K562 (cell line): Measurements from ENCODE around the gene LGR6. TPM values are rescaled to one million over a fixed set of nuclear protein-coding genes. Genes with fewer than 3 reads are reported as not detected.

ENCODE experiments used
- ATAC-seq: fragments of 200-7000 bp; cut with Tn5 transposase; 3 replicates; pipeline ENCODE4 v1.9.1; 2020; ENCODE audit warnings: moderate library complexity
- BruUV-seq: library from RNA; stranded (reverse); fragments of 400-500 nt; replicated peaks from 2 replicates; lab custom pipeline; 2021; lab: Mats Ljungman, UMichigan
- CTCF ChIA-PET: fragments of 300-600 bp; formaldehyde crosslinking; extraction: SDS; loops from one replicate; lab custom pipeline; 2021; ENCODE audit warnings: low intra/inter-chr PET ratio; lab: Yijun Ruan, JAX
- POLR2A ChIA-PET: fragments of 300-600, 350-650 bp; sonication (Branson Sonifier 250); formaldehyde crosslinking; extraction: SDS; loops from one replicate; lab custom pipeline; 2021; ENCODE audit warnings: antibody characterized with exemption, inconsistent platforms; lab: Yijun Ruan, JAX
- DNase-seq, 4 experiments: peaks; one replicate each; pipeline versions ENCODE4 v3.0.0 to v3.0.0-alpha.2; 2011 to 2018; ENCODE audit warnings: low spot score in 3 of 4, mixed read lengths in 3 of 4; ENCODE audit errors: extremely low read depth in 1 of 4
- FAIRE-seq: peaks from 2 replicates; lab custom pipeline; 2011; peaks lifted over from hg19 to GRCh38; lab: Jason Lieb, UNC
- H2AFZ ChIP-seq: 2 replicates; pipeline ENCODE4 v1.6.0; 2011; ENCODE audit warnings: low read depth, low read length, control low read depth, inconsistent platforms
- H3K27ac ChIP-seq: fragments of 200-600 bp; 3 replicates; pipeline ENCODE4 v1.8.0; 2011; ENCODE audit warnings: low read depth, mild to moderate bottlenecking, control low read depth, inconsistent platforms, low read length, moderate library complexity, mixed read lengths; ENCODE audit errors: extremely low read depth
- H3K27me3 ChIP-seq, 2 experiments: fragments of 300-600 bp in 1 of 2; 2 replicates in 1 of 2; 3 replicates in 1 of 2; pipeline versions ENCODE4 v1.6.0 to v1.8.0; 2011; ENCODE audit warnings: inconsistent platforms in 2 of 2, low read length in 2 of 2, mild to moderate bottlenecking in 1 of 2, mixed read lengths in 1 of 2, moderate library complexity in 1 of 2; ENCODE audit not compliant: control insufficient read depth in 2 of 2, insufficient read depth in 2 of 2
- H3K36me3 ChIP-seq: fragments of 300-600 bp; 3 replicates; pipeline ENCODE4 v1.8.0; 2011; ENCODE audit warnings: mild to moderate bottlenecking, low read length, inconsistent platforms; ENCODE audit not compliant: control insufficient read depth, insufficient read depth
- H3K4me1 ChIP-seq, 2 experiments: fragments of 200-600 bp in 1 of 2; replicated peaks in 1 of 2; 2 replicates in 1 of 2; 3 replicates in 1 of 2; pipeline versions ENCODE4 v1.5.1 to v1.8.0; 2011; ENCODE audit warnings: inconsistent platforms in 2 of 2, low read length in 2 of 2, mild to moderate bottlenecking in 1 of 2, mixed read lengths in 1 of 2, moderate library complexity in 1 of 2; ENCODE audit not compliant: control insufficient read depth in 2 of 2, insufficient read depth in 2 of 2
- H3K4me2 ChIP-seq: 2 replicates; pipeline ENCODE4 v1.6.1; 2011; ENCODE audit warnings: low read length, control low read depth, inconsistent platforms, mixed read lengths; ENCODE audit not compliant: insufficient read depth
- H3K4me3 ChIP-seq: fragments of 200-600 bp; sonication (generic), shearing (Covaris generic); 2 replicates; pipeline ENCODE4 v1.5.1; 2016; ENCODE audit warnings: control low read depth, inconsistent platforms
- H3K79me2 ChIP-seq: fragments of 200-600 bp; 3 replicates; pipeline ENCODE4 v1.8.0; 2011; ENCODE audit warnings: low read length, inconsistent platforms; ENCODE audit not compliant: control insufficient read depth, insufficient read depth
- H3K9ac ChIP-seq, 2 experiments: 2 replicates each; pipeline versions ENCODE4 v1.6.0 to v1.6.1; 2011; ENCODE audit warnings: low read depth in 2 of 2, low read length in 2 of 2, control low read depth in 1 of 2, inconsistent platforms in 1 of 2, mild to moderate bottlenecking in 1 of 2, mixed read lengths in 1 of 2; ENCODE audit not compliant: insufficient read depth in 1 of 2
- H3K9me1 ChIP-seq: one replicate; pipeline ENCODE4 v1.6.0; 2011; ENCODE audit warnings: inconsistent platforms, mild to moderate bottlenecking, low read length, moderate library complexity; ENCODE audit not compliant: control insufficient read depth, insufficient read depth
- H3K9me3 ChIP-seq: replicated peaks from 2 replicates; pipeline ENCODE4 v1.5.1; 2011; ENCODE audit warnings: low read depth, low read length, inconsistent platforms; ENCODE audit not compliant: control insufficient read depth, insufficient read depth
- H4K20me1 ChIP-seq: replicated peaks from 2 replicates; pipeline ENCODE4 v1.6.1; 2011; ENCODE audit warnings: low read length, inconsistent platforms, mixed read lengths; ENCODE audit not compliant: control insufficient read depth, insufficient read depth
- CBX1 ChIP-seq: sonication (generic); IDR thresholded peaks from 2 replicates; pipeline ENCODE4 v1.6.1; 2016; ENCODE audit warnings: antibody characterized with exemption, low read depth, mild to moderate bottlenecking
- CBX2 ChIP-seq: fragments of 200-600 bp; sonication (generic); IDR thresholded peaks from one replicate; pipeline ENCODE4 v1.6.1; 2012; ENCODE audit warnings: mild to moderate bottlenecking, low read length, inconsistent platforms; ENCODE audit not compliant: insufficient read depth, poor library complexity, severe bottlenecking
- ELF2 ChIP-seq: fragments of 250-450 bp; sonication (Bioruptor Pico); IDR thresholded peaks from 2 replicates; pipeline ENCODE4 v1.5.0; 2021; ENCODE audit warnings: mild to moderate bottlenecking
- FUS ChIP-seq: fragments of 200-400 bp; formaldehyde crosslinking; optimal IDR thresholded peaks from 2 replicates; pipeline ENCODE3; 2017; ENCODE audit warnings: low read depth, low read length
- HINFP ChIP-seq: fragments of 450-650 bp; conservative IDR thresholded peaks from 2 replicates; pipeline ENCODE4 v1.6.1; 2016; ENCODE audit warnings: missing genetic modification characterization, low read depth, mild to moderate bottlenecking, control low read depth, missing compliant biosample characterization
- HNRNPUL1 ChIP-seq: fragments of 200-400 bp; formaldehyde crosslinking; IDR thresholded peaks from 2 replicates; pipeline ENCODE4 v1.6.1; 2017; ENCODE audit warnings: low read length
- L3MBTL2 ChIP-seq: fragments of 450-650 bp; IDR thresholded peaks from 2 replicates; pipeline ENCODE4 v1.6.1; 2016; ENCODE audit warnings: mild to moderate bottlenecking, moderate library complexity
- MBD2 ChIP-seq: sonication (generic); IDR thresholded peaks from 2 replicates; pipeline ENCODE4 v1.6.1; 2016; ENCODE audit warnings: low read depth, borderline replicate concordance
- MXI1 ChIP-seq: IDR thresholded peaks from 2 replicates; pipeline ENCODE4 v1.6.1; 2011; ENCODE audit warnings: low read depth, mild to moderate bottlenecking, improper control_type of control experiment, low read length
- NFXL1 ChIP-seq: fragments of 450-650 bp; formaldehyde crosslinking; IDR thresholded peaks from 2 replicates; pipeline ENCODE4 v1.4.0; 2021; ENCODE audit warnings: mild to moderate bottlenecking
- POLR2A ChIP-seq: fragments of 450-650 bp; conservative IDR thresholded peaks from 2 replicates; pipeline ENCODE4 v1.6.1; 2016
- PREB ChIP-seq: sonication (generic); formaldehyde crosslinking; IDR thresholded peaks from 2 replicates; pipeline ENCODE4 v1.8.1; 2023; ENCODE audit warnings: mild to moderate bottlenecking, missing genetic modification reagents
- TCF3 ChIP-seq: sonication (generic); formaldehyde crosslinking; IDR thresholded peaks from 2 replicates; pipeline ENCODE4 v1.4.0; 2020; ENCODE audit warnings: mild to moderate bottlenecking, missing genetic modification reagents
- ZBTB2 ChIP-seq: fragments of 450-650 bp; IDR thresholded peaks from 2 replicates; pipeline ENCODE4 v1.6.1; 2016; ENCODE audit warnings: antibody characterized with exemption
- WGBS: fragments of 100-300 bp; shearing (Covaris generic); methylation state at CpG from one replicate; pipeline ENCODE4 v1.1.6; 2016; ENCODE audit warnings: low coverage, mixed read lengths; ENCODE audit not compliant: insufficient coverage; ENCODE audit errors: missing lambda C conversion rate; 5-methylcytosine and 5-hydroxymethylcytosine counted together
- in situ Hi-C: fragments of 300-500 bp; cut with MboI; formaldehyde crosslinking; loops from 4 replicates; pipeline ENCODE4 v1.15.0; 2018; ENCODE audit warnings: inconsistent platforms, mixed read lengths
- intact Hi-C: fragments of 100-400 bp; cut with micrococcal nuclease; formaldehyde crosslinking; loops from 2 replicates; pipeline ENCODE4 v1.14.2; 2022
- polyA plus RNA-seq, 8 experiments: library from polyadenylated mRNA; depleted of rRNA in 4 of 8; stranded (reverse) in 5 of 8; unstranded in 3 of 8; fragments of >200 nt; fragmentation: Nextera tagmentation in 2 of 8; fragmentation: Illumina TruSeq in 1 of 8; extraction: Ambion mirVana in 2 of 8; extraction: Trizol in 1 of 8; gene quantifications; 2 replicates each; pipeline versions ENCODE4 v1.2.1 to v1.2.3, GENCODE V29; 2011 to 2014; ENCODE audit warnings: inconsistent platforms in 1 of 8, missing spikeins in 1 of 8
- total RNA-seq, 7 experiments: library from RNA; depleted of rRNA in 6 of 7; stranded (reverse); fragments of >200 nt in 6 of 7; fragmentation: Illumina TruSeq in 2 of 7; extraction: Trizol in 2 of 7; gene quantifications; 2 replicates each; pipeline versions ENCODE4 v1.2.1 to v1.2.3, GENCODE V29; 2011 to 2021; ENCODE audit warnings: low replicate concordance in 1 of 7

The LGR6 gene
- total and polyA plus RNA-seq, 9 of the 15 experiments (the other 6 are each of a cell fraction or from before 2014, with no cell fraction given) = 0.01 to 0.54 (median 0.17) TPM; not detected in 1

GRCh38 chr1:202249846-202250245 is 56.2 kb downstream of the LGR6 start (continued):
- TF ChIP-seq MBD2 (no peak), POLR2A (no peak)

- H2AFZ ChIP-seq = no peak overlapping the region
- ATAC-seq (no peak), FAIRE-seq (no peak), DNase-seq (no peak)
- in situ Hi-C loops (no loop called here), intact Hi-C loops (no loop called here)
- TF ChIP-seq HINFP = no peak
- no peak for TF ChIP-seq TCF3
- TF ChIP-seq CBX2 = no peak
- TF ChIP-seq PREB (CRISPR knock-in tag) = no peak
- TF ChIP-seq CBX1 = no peak
- no peak for TF ChIP-seq ZBTB2
- TF ChIP-seq NFXL1 = no peak
- TF ChIP-seq FUS = no peak
- TF ChIP-seq L3MBTL2 = no peak
- TF ChIP-seq HNRNPUL1 = no peak
- no peak for TF ChIP-seq ELF2 (CRISPR knock-in tag)
- no peak for TF ChIP-seq MXI1
- H3K4me1 ChIP-seq = no peaks in the 10 kb centered on the region; a peak in 2 of 5 replicates
- H3K4me3 ChIP-seq = no peak overlapping the region
- H3K9me1 ChIP-seq = no peaks in the 10 kb centered on the region
- BruUV-seq = no TSS peak
- CTCF ChIA-PET = no interaction called here
- H3K4me2 ChIP-seq = no peak overlapping the region
- no peak overlapping the region for H3K27ac ChIP-seq
- H3K27me3 ChIP-seq = peaks cover 38 to 66% of the 10 kb centered on the region in 2 experiments
- H4K20me1 ChIP-seq = 0 out of 2 replicates have a peak, but pooled peaks cover 9% of the 10 kb centered on the region
- WGBS = 1% methylated on average over 10 of the region's 10 CpGs
- POLR2A ChIA-PET = interaction anchor here (1.1 kb wide), 1 partner anchor 51 kb away, joined by 3 read pairs; no protein-coding TSS in a partner anchor
- no peaks in the 10 kb centered on the region for H3K36me3 ChIP-seq
- H3K79me2 ChIP-seq = no peaks in the 10 kb centered on the region
- no peaks in the 10 kb centered on the region for H3K9me3 ChIP-seq
- H3K9ac ChIP-seq = no peak overlapping the region
Measured at GRCh38 chr1:202250982-202251381, 57.4 kb downstream of the LGR6 start.
